Omental fat pad (tissue), 4 donors: ENCODE results near the gene BICC1. TPM values are rescaled to one million over a fixed set of nuclear protein-coding genes. Genes with fewer than 3 reads are reported as not detected.

Experiments
- ATAC-seq: fragments of 150-250 bp; one replicate; pipeline ENCODE4 v1.9.1; 2016; ENCODE audit warnings: mild to moderate bottlenecking, moderate library complexity; ENCODE audit not compliant: low FRiP score
- DNase-seq: peaks from one replicate; pipeline ENCODE4 v3.0.0-alpha.2; 2019; ENCODE audit warnings: low spot score
- CTCF ChIP-seq, 3 donors: fragments of 450-650 bp; IDR thresholded peaks; one replicate each; pipeline ENCODE4 v1.5.1; 2016 to 2017; ENCODE audit warnings: antibody characterized with exemption in 3 of 3, mild to moderate bottlenecking in 3 of 3, moderate library complexity in 2 of 3
- total RNA-seq, 4 donors: library from RNA; depleted of rRNA; stranded (reverse); fragments of >200 nt; gene quantifications; one replicate each; pipeline ENCODE4 v1.1.0, GENCODE V29; 2016

BICC1 gene
- total RNA-seq, 4 donors from 2014 or later: 14.8 to 44.6 (median 27.2) TPM

- ATAC-seq (no peak), DNase-seq (no peak)
- TF ChIP-seq CTCF (IDR thresholded peaks at IDR 0.05): no peak
These were observed 58.3 kb downstream of the BICC1 start for GRCh38 chr10:58570979-58571378.

GRCh38 chr10:58573144-58573543, 60.5 kb downstream of the BICC1 start:
- TF ChIP-seq CTCF (IDR thresholded peaks at IDR 0.05): no peak
- ATAC-seq: no peak
- DNase-seq: no peak

GRCh38 chr10:58574058-58574457, 61.4 kb downstream of the BICC1 start:
- TF ChIP-seq CTCF (IDR thresholded peaks at IDR 0.05): no peak
- ATAC-seq: no peak
- DNase-seq: no peak

- no peak for TF ChIP-seq CTCF (IDR thresholded peaks at IDR 0.05)
- ATAC-seq (no peak), DNase-seq (no peak)
These were observed 62.8 kb downstream of the BICC1 start for GRCh38 chr10:58575491-58575890.

GRCh38 chr10:58576751-58577436, 64.2 kb downstream of the BICC1 start:
- no peak for TF ChIP-seq CTCF (IDR thresholded peaks at IDR 0.05)
- ATAC-seq (no peak), DNase-seq (no peak)

GRCh38 chr10:58577437-58577777, 64.7 kb downstream of the BICC1 start:
- ATAC-seq: peak; percentile 57
- DNase-seq: no peak
- no peak for TF ChIP-seq CTCF (IDR thresholded peaks at IDR 0.05)

- ATAC-seq (no peak), DNase-seq (no peak)
- no peak for TF ChIP-seq CTCF (IDR thresholded peaks at IDR 0.05)
These were observed 65.7 kb downstream of the BICC1 start for GRCh38 chr10:58578366-58578765.
